ENCODE results near the gene IGSF21.

IGSF21 gene

GRCh38 chr1:18271336-18271735 is 163.7 kb downstream of the IGSF21 start:
- TF ChIP-seq ZFP3 (CRISPR knock-in tag; IDR thresholded peaks at IDR 0.05) (no peak), ISL1 (CRISPR knock-in tag; IDR thresholded peaks at IDR 0.05) (no peak)
- no peak for ATAC-seq

GRCh38 chr1:18278946-18279345 is 171.3 kb downstream of the IGSF21 start:
- TF ChIP-seq SNAI2 (CRISPR knock-in tag; IDR thresholded peaks at IDR 0.05) (no peak), PPARA (CRISPR knock-in tag; IDR thresholded peaks at IDR 0.05; ENCODE audit: borderline replicate concordance) (no peak)
- no peak for ATAC-seq

GRCh38 chr1:18279351-18280074 is 171.9 kb downstream of the IGSF21 start:
- ATAC-seq, result no peak
- TF ChIP-seq BACH2 (CRISPR knock-in tag; IDR thresholded peaks at IDR 0.05; ENCODE audit: borderline replicate concordance), result no peak
- TF ChIP-seq ZFP3 (CRISPR knock-in tag; IDR thresholded peaks at IDR 0.05), result no peak
- TF ChIP-seq PPARA (CRISPR knock-in tag; IDR thresholded peaks at IDR 0.05; ENCODE audit: borderline replicate concordance), result no peak
- TF ChIP-seq ZNF70 (CRISPR knock-in tag; IDR thresholded peaks at IDR 0.05), result no peak
- TF ChIP-seq TCF4 (CRISPR knock-in tag; IDR thresholded peaks at IDR 0.05; ENCODE audit: borderline replicate concordance), result no peak
- no peak for TF ChIP-seq ISL1 (CRISPR knock-in tag; IDR thresholded peaks at IDR 0.05)
- TF ChIP-seq ZNF8 (CRISPR knock-in tag; IDR thresholded peaks at IDR 0.05), result no peak
- TF ChIP-seq ARNTL (CRISPR knock-in tag; IDR thresholded peaks at IDR 0.05; ENCODE audit: borderline replicate concordance, low read depth), result no peak
- no peak for TF ChIP-seq CSDC2 (CRISPR knock-in tag; IDR thresholded peaks at IDR 0.05)
- TF ChIP-seq POU6F1 (CRISPR knock-in tag; IDR thresholded peaks at IDR 0.05; ENCODE audit: borderline replicate concordance, low read depth), result no peak
- TF ChIP-seq CREB5 (CRISPR knock-in tag; IDR thresholded peaks at IDR 0.05; ENCODE audit: low read depth), result no peak
- TF ChIP-seq PATZ1 (CRISPR knock-in tag; IDR thresholded peaks at IDR 0.05; ENCODE audit: borderline replicate concordance), result no peak
- TF ChIP-seq ESRRG (CRISPR knock-in tag; IDR thresholded peaks at IDR 0.05), result no peak
- TF ChIP-seq ZNF565 (CRISPR knock-in tag; conservative IDR thresholded peaks at IDR 0.05; ENCODE audit: low read depth), result no peak
- no peak for TF ChIP-seq GLIS3 (CRISPR knock-in tag; IDR thresholded peaks at IDR 0.05)
- no peak for TF ChIP-seq TOX (CRISPR knock-in tag; IDR thresholded peaks at IDR 0.05; ENCODE audit: borderline replicate concordance)

GRCh38 chr1:18280956-18281355 is 173.4 kb downstream of the IGSF21 start:
- no peak for ATAC-seq

More at GRCh38 chr1:18280956-18281355, 173.4 kb downstream of the IGSF21 start:
- TF ChIP-seq ISL1 (CRISPR knock-in tag; IDR thresholded peaks at IDR 0.05), result no peak
- no peak for TF ChIP-seq BACH2 (CRISPR knock-in tag; IDR thresholded peaks at IDR 0.05; ENCODE audit: borderline replicate concordance)
- TF ChIP-seq ZC3H10 (CRISPR knock-in tag; IDR thresholded peaks at IDR 0.05), result no peak
- TF ChIP-seq CSDC2 (CRISPR knock-in tag; IDR thresholded peaks at IDR 0.05), result no peak
- no peak for TF ChIP-seq ESRRG (CRISPR knock-in tag; IDR thresholded peaks at IDR 0.05)
- TF ChIP-seq TCF4 (CRISPR knock-in tag; IDR thresholded peaks at IDR 0.05; ENCODE audit: borderline replicate concordance), result no peak
- TF ChIP-seq ARNTL (CRISPR knock-in tag; IDR thresholded peaks at IDR 0.05; ENCODE audit: borderline replicate concordance, low read depth), result no peak
- no peak for TF ChIP-seq ZNF70 (CRISPR knock-in tag; IDR thresholded peaks at IDR 0.05)
- TF ChIP-seq TSHZ2 (CRISPR knock-in tag; IDR thresholded peaks at IDR 0.05), result no peak
- TF ChIP-seq TOX (CRISPR knock-in tag; IDR thresholded peaks at IDR 0.05; ENCODE audit: borderline replicate concordance), result no peak
- no peak for TF ChIP-seq OSR1 (CRISPR knock-in tag; IDR thresholded peaks at IDR 0.05)
- no peak for TF ChIP-seq RARB (CRISPR knock-in tag; IDR thresholded peaks at IDR 0.05)
- no peak for TF ChIP-seq ZFP30 (CRISPR knock-in tag; IDR thresholded peaks at IDR 0.05)
- TF ChIP-seq ZNF8 (CRISPR knock-in tag; IDR thresholded peaks at IDR 0.05), result no peak
- TF ChIP-seq CSRNP3 (CRISPR knock-in tag; IDR thresholded peaks at IDR 0.05), result no peak
- no peak for TF ChIP-seq CREB5 (CRISPR knock-in tag; IDR thresholded peaks at IDR 0.05; ENCODE audit: low read depth)
- TF ChIP-seq POU6F1 (CRISPR knock-in tag; IDR thresholded peaks at IDR 0.05; ENCODE audit: borderline replicate concordance, low read depth), result no peak
- no peak for TF ChIP-seq PPARA (CRISPR knock-in tag; IDR thresholded peaks at IDR 0.05; ENCODE audit: borderline replicate concordance)

Data from SK-N-SH treated with all-trans-retinoic acid at 6 μM for 48 hours (cell line).